SK-N-MC (cell line): ENCODE results near the gene GPR108.

ENCODE experiments used
- DNase-seq: peaks from one replicate; pipeline ENCODE4 v3.0.0-alpha.2; 2011; ENCODE audit warnings: low read depth, low spot score
- H3K27ac ChIP-seq: fragments of 200-600 bp; sonication (generic); 2 replicates; pipeline ENCODE4 v1.5.1; 2016; ENCODE audit warnings: mixed run types
- H3K36me3 ChIP-seq: fragments of 200-600 bp; sonication (generic); 2 replicates; pipeline ENCODE4 v1.6.1; 2017; ENCODE audit warnings: antibody characterized with exemption, low read length, mixed read lengths; ENCODE audit not compliant: insufficient read depth
- H3K4me3 ChIP-seq: fragments of 200-600 bp; sonication (generic); 2 replicates; pipeline ENCODE4 v1.5.1; 2016
- H3K9ac ChIP-seq: fragments of 200-600 bp; sonication (generic); 2 replicates; pipeline ENCODE4 v1.8.0; 2017; ENCODE audit warnings: mixed run types, mixed read lengths; ENCODE audit not compliant: insufficient read length
- H3K9me3 ChIP-seq: fragments of 200-600 bp; sonication (generic); 2 replicates; pipeline ENCODE4 v1.6.1; 2017; ENCODE audit warnings: low read depth, mild to moderate bottlenecking, antibody characterized with exemption, low read length, moderate library complexity, mixed read lengths
- EZH2 ChIP-seq: fragments of 200-600 bp; sonication (generic); IDR thresholded peaks from one replicate; pipeline ENCODE4 v1.6.1; 2017; ENCODE audit warnings: antibody characterized with exemption
- FOXP2 ChIP-seq: optimal IDR thresholded peaks from 2 replicates; pipeline ENCODE3; 2011; ENCODE audit warnings: mild to moderate bottlenecking, moderate library complexity; ENCODE audit not compliant: insufficient read depth; ENCODE audit errors: extremely low read length, control extremely low read depth
- POLR2AphosphoS5 ChIP-seq: IDR thresholded peaks from 2 replicates; pipeline ENCODE4 v1.6.1; 2012; ENCODE audit warnings: mild to moderate bottlenecking, low read depth, low read length, borderline replicate concordance

The GPR108 gene

DNA sequence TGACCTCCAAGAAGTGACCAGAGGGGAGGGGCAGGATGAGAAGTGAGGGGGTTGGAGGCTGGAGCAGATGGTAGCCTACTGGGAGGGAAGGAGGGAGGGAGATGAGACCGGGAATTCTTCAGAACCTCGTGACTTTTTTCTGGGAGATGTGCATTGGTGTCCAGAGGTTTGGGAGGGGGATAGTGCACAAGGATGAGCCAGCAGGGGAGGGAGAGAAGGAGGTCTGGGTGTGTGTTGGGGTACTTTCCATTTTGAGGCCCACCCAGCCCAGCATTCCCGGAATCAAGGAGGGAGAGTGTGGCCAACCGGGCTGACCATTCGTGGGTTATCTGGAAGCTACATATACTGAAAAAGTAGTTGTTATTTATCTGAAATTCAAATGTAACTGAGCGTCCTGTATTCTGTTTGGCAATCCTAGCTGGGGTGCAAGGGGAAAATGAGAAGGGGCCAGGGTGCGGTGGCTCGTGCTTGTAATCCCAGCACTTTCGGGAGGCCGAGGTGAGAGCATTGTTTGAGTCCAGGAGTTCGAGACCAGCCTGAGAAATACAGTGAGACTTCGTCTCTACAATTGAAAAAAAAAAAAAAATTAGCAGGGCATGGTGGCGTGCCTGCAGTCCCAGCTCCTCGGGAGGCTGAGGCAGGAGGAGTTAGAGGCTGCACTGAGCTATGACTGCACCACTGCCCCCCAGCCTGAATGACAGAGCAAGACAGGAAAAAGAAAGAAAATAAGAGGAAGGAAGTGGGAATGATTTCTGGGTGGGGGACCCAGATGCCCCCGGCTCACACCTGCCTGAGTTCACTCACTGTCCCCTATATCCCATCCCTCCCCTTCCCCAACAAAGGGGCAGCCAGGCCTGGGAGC is 12.5 kb downstream of the GPR108 start:
- Histone ChIP-seq H3K27ac (no peak overlapping the region), H3K9ac (no peak overlapping the region), H3K4me3 (no peak overlapping the region), H3K36me3 (no peaks in the 10 kb centered on the region), H3K9me3 (no peaks in the 10 kb centered on the region)
- no peak for DNase-seq
- TF ChIP-seq EZH2: no peak
- TF ChIP-seq FOXP2: no peak
- no peak for TF ChIP-seq POLR2AphosphoS5

DNA sequence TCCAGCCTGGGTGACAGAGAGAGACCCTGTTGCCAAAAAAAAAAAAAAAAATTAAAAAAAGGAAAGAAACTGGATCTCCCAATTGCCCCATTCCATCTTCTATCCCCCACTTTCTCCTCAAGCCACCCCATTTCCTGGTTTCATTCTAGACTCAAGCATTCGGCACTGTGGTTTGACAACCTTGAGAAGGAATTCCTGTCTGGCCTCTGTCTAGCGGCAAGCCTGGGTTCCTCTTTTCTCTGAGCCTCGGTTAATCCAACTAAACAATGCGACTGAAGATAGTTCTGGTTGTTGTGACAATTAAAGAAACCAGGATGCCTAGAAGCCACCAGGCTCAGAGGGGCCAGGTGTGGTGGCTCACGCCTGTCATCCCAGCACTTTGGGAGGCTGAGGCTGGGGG is 13.6 kb downstream of the GPR108 start:
- Histone ChIP-seq H3K27ac (no peak overlapping the region), H3K4me3 (no peak overlapping the region), H3K36me3 (no peaks in the 10 kb centered on the region), H3K9me3 (no peaks in the 10 kb centered on the region), H3K9ac (no peak overlapping the region)
- no peak for DNase-seq
- no peak for TF ChIP-seq POLR2AphosphoS5
- TF ChIP-seq EZH2: no peak
- no peak for TF ChIP-seq FOXP2

GRCh38 chr19:6723108-6723618 is 14.2 kb downstream of the GPR108 start:
- no peak for TF ChIP-seq FOXP2
- TF ChIP-seq POLR2AphosphoS5: no peak
- no peak for TF ChIP-seq EZH2
- Histone ChIP-seq H3K27ac (no peak overlapping the region), H3K4me3 (no peak overlapping the region)

DNA sequence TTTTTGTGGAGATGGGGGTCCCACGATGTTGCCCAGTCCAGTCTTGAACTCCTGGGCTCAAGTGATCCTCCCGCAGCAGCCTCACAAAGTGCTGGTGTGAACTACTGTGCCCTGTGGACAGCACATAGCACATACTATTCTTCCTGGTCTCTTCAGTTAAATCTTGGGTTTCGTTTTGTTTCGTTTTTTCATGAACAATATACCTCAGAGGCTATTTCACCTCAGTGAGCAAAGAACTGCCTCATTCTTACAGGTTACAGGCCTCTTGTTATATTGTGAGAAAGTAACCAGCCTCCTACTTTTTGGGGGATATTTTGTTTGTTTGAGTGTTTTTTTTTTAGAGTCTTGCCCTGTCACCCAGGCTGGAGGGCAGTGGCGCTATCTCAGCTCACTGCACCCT is 15.6 kb downstream of the GPR108 start:
- TF ChIP-seq EZH2 (no peak), POLR2AphosphoS5 (no peak), FOXP2 (no peak)
- no peaks in the 10 kb centered on the region for H3K36me3 ChIP-seq
- H3K9ac ChIP-seq: no peak overlapping the region
- no peak for DNase-seq
- H3K27ac ChIP-seq: no peak overlapping the region
- no peaks in the 10 kb centered on the region for H3K9me3 ChIP-seq
- no peak overlapping the region for H3K4me3 ChIP-seq

More at GRCh38 chr19:6723108-6723618, 14.2 kb downstream of the GPR108 start:
- Histone ChIP-seq H3K9me3 (no peaks in the 10 kb centered on the region), H3K9ac (no peak overlapping the region), H3K36me3 (no peaks in the 10 kb centered on the region)
- no peak for DNase-seq

- DNase-seq: no peak
- no peak overlapping the region for H3K27ac ChIP-seq
- no peak overlapping the region for H3K4me3 ChIP-seq
- no peak for TF ChIP-seq FOXP2
- H3K9ac ChIP-seq: no peak overlapping the region
- H3K9me3 ChIP-seq: no peaks in the 10 kb centered on the region
- no peaks in the 10 kb centered on the region for H3K36me3 ChIP-seq
Observed at GRCh38 chr19:6721138-6721474, 16.3 kb downstream of the GPR108 start.

DNA sequence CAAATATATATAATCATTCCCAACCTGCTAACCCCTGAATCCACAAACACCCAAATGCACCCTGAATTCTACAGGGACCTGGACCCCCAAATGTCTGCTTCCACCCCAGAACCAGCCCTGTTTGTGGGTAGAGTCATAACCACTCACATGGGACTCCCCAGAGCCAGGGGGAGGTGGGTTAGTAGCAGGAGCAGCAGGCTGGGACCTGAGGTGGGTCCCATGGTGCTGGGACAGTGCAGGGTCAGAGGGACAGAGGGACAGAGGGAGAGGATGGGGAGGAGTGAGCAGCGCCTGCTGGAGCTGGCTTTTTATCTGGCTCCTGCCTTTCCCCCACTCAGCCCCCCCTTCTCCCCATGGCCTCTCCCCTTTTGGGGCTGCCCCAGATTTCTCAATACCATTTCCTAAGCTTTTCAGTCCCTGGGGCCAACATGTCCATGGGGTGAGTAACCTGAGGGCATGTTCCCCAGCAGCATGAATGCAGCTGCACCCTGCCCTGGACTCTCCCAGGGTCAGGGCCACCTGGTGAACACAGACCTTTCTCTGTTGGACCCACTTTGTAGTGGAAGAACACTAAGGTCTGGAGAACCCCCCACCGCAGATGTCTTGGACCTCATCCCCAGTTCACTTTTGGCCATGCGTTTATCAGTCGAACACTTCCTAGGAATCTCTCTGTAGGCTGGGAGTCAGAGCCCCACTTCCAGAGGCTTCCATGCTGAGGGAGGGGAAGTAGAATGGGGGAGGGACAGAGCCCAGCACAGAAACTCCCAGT is 16.8 kb downstream of the GPR108 start, which contains the start of gene C3:
Gene C3 (minus strand): TSS at position 282 of the 769 bp plus-strand sequence. CDS start 61 bp downstream, at position 221.
- no peak for TF ChIP-seq EZH2
- TF ChIP-seq POLR2AphosphoS5: no peak
- TF ChIP-seq FOXP2: no peak
- no peak for DNase-seq
- no peaks in the 10 kb centered on the region for H3K9me3 ChIP-seq
- H3K27ac ChIP-seq: no peak within 1 kb of the TSS
- H3K4me3 ChIP-seq: no peak within 1 kb of the TSS
- no peak within 1 kb of the TSS for H3K9ac ChIP-seq
- no peaks in the 10 kb centered on the region for H3K36me3 ChIP-seq

GRCh38 chr19:6719992-6720368 is 17.4 kb downstream of the GPR108 start:
- Histone ChIP-seq H3K9ac (no peak overlapping the region), H3K4me3 (no peak overlapping the region), H3K27ac (no peak overlapping the region), H3K9me3 (no peaks in the 10 kb centered on the region), H3K36me3 (no peaks in the 10 kb centered on the region)
- DNase-seq: no peak
- no peak for TF ChIP-seq EZH2
- TF ChIP-seq FOXP2: no peak
- TF ChIP-seq POLR2AphosphoS5: no peak

GRCh38 chr19:6719540-6719861 is 17.9 kb downstream of the GPR108 start:
- no peaks in the 10 kb centered on the region for H3K36me3 ChIP-seq
- no peaks in the 10 kb centered on the region for H3K9me3 ChIP-seq
- DNase-seq: no peak
- no peak overlapping the region for H3K4me3 ChIP-seq
- no peak overlapping the region for H3K27ac ChIP-seq
- TF ChIP-seq POLR2AphosphoS5: no peak
- no peak for TF ChIP-seq EZH2
- TF ChIP-seq FOXP2: no peak
- no peak overlapping the region for H3K9ac ChIP-seq
